ENCODE measurements around the gene ZNF276.
"Not testable (repeated sequence)": the region's sequence is repeated elsewhere in the genome, so short reads cannot be mapped to it uniquely, and the experiment has no call there.

The ZNF276 gene

GRCh38 chr16:89697616-89698331 is 23.6 kb upstream of the ZNF276 start:
- TF ChIP-seq CTCF (IDR thresholded peaks at IDR 0.05; ENCODE audit: low read depth, low read length), result no peak
- DNase-seq (ENCODE audit: extremely low read depth, low read depth), result no peak

- DNase-seq (ENCODE audit: extremely low read depth, low read depth), result not testable (repeated sequence)
Observed at GRCh38 chr16:89698717-89699116, 22.6 kb upstream of the ZNF276 start.

GRCh38 chr16:89699629-89700099 is 21.7 kb upstream of the ZNF276 start:
- DNase-seq (ENCODE audit: extremely low read depth, low read depth), result not testable (repeated sequence)

- TF ChIP-seq CTCF (IDR thresholded peaks at IDR 0.05; ENCODE audit: low read depth, low read length), result peak; percentile 57
Observed at GRCh38 chr16:89700100-89700648, 21.2 kb upstream of the ZNF276 start.

GRCh38 chr16:89700649-89701424 is 20.5 kb upstream of the ZNF276 start:
- no peak for TF ChIP-seq CTCF (IDR thresholded peaks at IDR 0.05; ENCODE audit: low read depth, low read length)
- no peak for DNase-seq (ENCODE audit: extremely low read depth, low read depth)

More at GRCh38 chr16:89700100-89700648, 21.2 kb upstream of the ZNF276 start:
- DNase-seq (ENCODE audit: extremely low read depth, low read depth), result peak; percentile 92

- DNase-seq (ENCODE audit: extremely low read depth, low read depth), result no peak
- TF ChIP-seq CTCF (IDR thresholded peaks at IDR 0.05; ENCODE audit: low read depth, low read length), result peak; percentile 15
Observed at GRCh38 chr16:89701425-89702406, 19.6 kb upstream of the ZNF276 start, which contains the start of gene SPATA2L. SPATA2L (minus strand) TSS chr16:89701705; CDS start chr16:89701232, 473 bp downstream.

GRCh38 chr16:89704281-89704680 is 17.1 kb upstream of the ZNF276 start:
- no peak; the same call in 1 of the 2 replicates for TF ChIP-seq CTCF (IDR thresholded peaks at IDR 0.05; ENCODE audit: low read depth, low read length)
- no peak for DNase-seq (ENCODE audit: extremely low read depth, low read depth)
